GM23248 (cell line): ENCODE results near the gene MYG1. TPM values are rescaled to one million over a fixed set of nuclear protein-coding genes. Genes with fewer than 3 reads are reported as not detected.

ENCODE experiments used
- DNase-seq: peaks from one replicate; pipeline ENCODE4 v3.0.0-alpha.2; 2015
- H2AFZ ChIP-seq: fragments of 200-600 bp; sonication (generic); 2 replicates; pipeline ENCODE4 v1.6.1; 2016; ENCODE audit warnings: antibody characterized with exemption
- H3F3A ChIP-seq: fragments of 200-600 bp; sonication (generic); 2 replicates; pipeline ENCODE4 v1.6.1; 2016; ENCODE audit warnings: mild to moderate bottlenecking, antibody characterized with exemption, mixed run types; ENCODE audit not compliant: insufficient read depth
- H3K27ac ChIP-seq: fragments of 200-600 bp; sonication (generic); 2 replicates; pipeline ENCODE4 v1.5.1; 2016; ENCODE audit warnings: mild to moderate bottlenecking
- H3K27me3 ChIP-seq: fragments of 200-600 bp; sonication (generic); replicated peaks from 2 replicates; pipeline ENCODE4 v1.6.1; 2016; ENCODE audit warnings: mild to moderate bottlenecking; ENCODE audit not compliant: insufficient read depth
- H3K36me3 ChIP-seq: fragments of 200-600 bp; sonication (generic); 2 replicates; pipeline ENCODE4 v1.6.1; 2016; ENCODE audit warnings: low read depth, mild to moderate bottlenecking
- H3K4me1 ChIP-seq: fragments of 200-600 bp; sonication (generic); 2 replicates; pipeline ENCODE4 v1.6.1; 2016; ENCODE audit warnings: mild to moderate bottlenecking; ENCODE audit not compliant: insufficient read depth
- H3K4me2 ChIP-seq: fragments of 200-600 bp; sonication (generic); one replicate; pipeline ENCODE4 v1.6.1; 2016; ENCODE audit warnings: mild to moderate bottlenecking; ENCODE audit not compliant: unreplicated experiment
- H3K4me3 ChIP-seq: fragments of 200-600 bp; sonication (generic); 2 replicates; pipeline ENCODE4 v1.5.1; 2016; ENCODE audit warnings: mild to moderate bottlenecking
- H3K79me2 ChIP-seq: fragments of 200-600 bp; sonication (generic); 2 replicates; pipeline ENCODE4 v1.6.1; 2016; ENCODE audit warnings: mild to moderate bottlenecking; ENCODE audit not compliant: insufficient read depth
- H3K9ac ChIP-seq: fragments of 200-600 bp; sonication (generic); 2 replicates; pipeline ENCODE4 v1.6.1; 2016; ENCODE audit warnings: mild to moderate bottlenecking
- H3K9me2 ChIP-seq: fragments of 200-600 bp; sonication (generic); 2 replicates; pipeline ENCODE4 v1.6.1; 2016; ENCODE audit warnings: mixed run types, mild to moderate bottlenecking, moderate library complexity; ENCODE audit not compliant: insufficient read depth
- H3K9me3 ChIP-seq: fragments of 200-600 bp; sonication (generic); one replicate; pipeline ENCODE4 v1.6.1; 2017; ENCODE audit warnings: low read depth
- H4K20me1 ChIP-seq: fragments of 200-600 bp; sonication (generic); 2 replicates; pipeline ENCODE4 v1.6.0; 2016; ENCODE audit not compliant: insufficient read depth
- EZH2 ChIP-seq: fragments of 200-600 bp; sonication (generic); IDR thresholded peaks from 2 replicates; pipeline ENCODE4 v1.6.1; 2018; ENCODE audit warnings: antibody characterized with exemption, mild to moderate bottlenecking; ENCODE audit not compliant: insufficient read depth, poor library complexity, severe bottlenecking
- EZH2phosphoT487 ChIP-seq: fragments of 200-600 bp; sonication (generic); IDR thresholded peaks from 2 replicates; pipeline ENCODE4 v1.6.1; 2018; ENCODE audit warnings: antibody characterized with exemption, moderate library complexity, mild to moderate bottlenecking, low read depth; ENCODE audit not compliant: insufficient read depth
- WGBS, 2 experiments: methylation state at CpG; one replicate each; pipeline ENCODE4 v1.1.6; 2015 to 2017; ENCODE audit warnings: low lambda C conversion rate in 2 of 2, low coverage in 1 of 2; ENCODE audit errors: missing lambda C conversion rate in 2 of 2; 5-methylcytosine and 5-hydroxymethylcytosine counted together
- in situ Hi-C: fragments of 300-500 bp; cut with MboI; formaldehyde crosslinking; loops from 2 replicates; pipeline ENCODE4 v1.15.0; 2020
- polyA plus RNA-seq: library from polyadenylated mRNA; unstranded; fragments of >200 nt; fragmentation: Nextera tagmentation; extraction: Ambion mirVana; gene quantifications from 2 replicates; pipeline ENCODE4 v1.2.1, GENCODE V29; 2016
- total RNA-seq: library from RNA; depleted of rRNA; stranded (reverse); fragments of >200 nt; shearing (Covaris generic); gene quantifications from 2 replicates; pipeline ENCODE4 v1.2.3, GENCODE V29; 2014

MYG1 gene
- total and polyA plus RNA-seq, 2 experiments from 2014 or later = 39.6 to 47.8 TPM

DNA sequence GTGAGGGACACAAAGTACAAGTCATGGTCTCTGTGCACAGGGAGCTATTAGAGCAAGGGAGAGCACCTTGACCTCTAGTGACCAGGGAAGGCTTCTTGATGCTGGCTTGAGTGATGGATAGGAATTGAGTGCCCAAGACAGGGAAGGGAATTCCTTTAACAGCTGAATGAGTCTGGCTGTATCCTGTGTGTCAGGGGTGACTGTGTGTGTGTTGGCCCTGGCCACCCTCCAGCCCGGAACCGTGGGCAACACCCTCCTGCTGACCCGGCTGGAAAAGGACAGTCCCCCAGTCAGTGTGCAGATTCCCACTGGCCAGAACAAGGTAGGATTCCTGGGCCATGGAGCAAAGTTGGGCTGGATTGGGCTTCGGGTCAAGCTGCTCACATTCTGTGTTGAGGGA, 9.6 kb upstream of the MYG1 start:
- TF ChIP-seq EZH2 = no peak
- no peak for TF ChIP-seq EZH2phosphoT487
- Histone ChIP-seq H3K9ac (peak overlapping the region; percentile 51), H3K9me2 (no peaks in the 10 kb centered on the region), H2AFZ (0 out of 2 replicates have a peak overlapping the region, but pooled peaks have one; percentile 20), H3K4me1 (peaks cover 24% of the 10 kb centered on the region), H3K4me2 (peak overlapping the region; percentile 42), H3K79me2 (no peaks in the 10 kb centered on the region), H3F3A (peaks cover 27% of the 10 kb centered on the region), H3K36me3 (no peaks in the 10 kb centered on the region), H3K9me3 (no peaks in the 10 kb centered on the region), H3K4me3 (no peak overlapping the region), H3K27me3 (no peaks in the 10 kb centered on the region), H4K20me1 (no peaks in the 10 kb centered on the region), H3K27ac (peak overlapping the region; percentile 77)
- WGBS, 2 experiments = 27 to 30% methylated on average over 4 of the region's 4 CpGs
- in situ Hi-C loops = loop anchor here (10.0 kb wide), 1 partner anchor 75 kb away; no protein-coding TSS in a partner anchor
- peak; percentile 82 for DNase-seq

DNA sequence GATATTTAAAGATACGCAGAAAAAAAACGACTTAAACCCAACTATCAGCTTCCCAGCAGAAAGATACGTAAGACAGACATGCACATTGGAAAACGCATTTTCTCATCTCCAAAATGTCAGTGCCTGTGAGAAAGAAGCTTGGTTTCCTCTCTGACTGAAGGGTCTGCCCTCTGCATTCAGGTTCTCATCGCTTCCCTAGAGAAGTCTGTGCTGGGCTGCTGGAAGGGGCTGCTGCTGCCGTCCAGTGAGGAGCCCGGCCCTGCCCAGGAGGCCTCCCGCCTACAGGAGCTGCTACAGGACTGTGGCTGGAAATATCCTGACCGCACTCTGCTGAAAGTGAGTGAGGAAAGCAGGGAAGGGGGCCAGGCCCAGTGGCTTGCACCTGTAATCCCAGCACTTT, 8.8 kb upstream of the MYG1 start:
- H3F3A ChIP-seq = peaks cover 30% of the 10 kb centered on the region
- WGBS, 2 experiments = 71 to 74% methylated on average over 9 of the region's 9 CpGs
- H3K79me2 ChIP-seq = peaks cover 3% of the 10 kb centered on the region
- H3K9ac ChIP-seq = peak overlapping the region; percentile 51
- peaks cover 26% of the 10 kb centered on the region for H3K4me1 ChIP-seq
- peak overlapping the region; percentile 77 for H3K27ac ChIP-seq
- H3K27me3 ChIP-seq = no peaks in the 10 kb centered on the region
- in situ Hi-C loops = no loop called here
- peak overlapping the region; percentile 61 for H2AFZ ChIP-seq
- peak; percentile 61 for DNase-seq
- TF ChIP-seq EZH2 (no peak), EZH2phosphoT487 (no peak)
- no peaks in the 10 kb centered on the region for H3K9me3 ChIP-seq
- no peaks in the 10 kb centered on the region for H3K36me3 ChIP-seq
- peak overlapping the region; percentile 42 for H3K4me2 ChIP-seq
- no peak overlapping the region for H3K4me3 ChIP-seq
- H3K9me2 ChIP-seq = no peaks in the 10 kb centered on the region
- no peaks in the 10 kb centered on the region for H4K20me1 ChIP-seq

GRCh38 chr12:53292426-53292825, 7.1 kb upstream of the MYG1 start:
- no peak overlapping the region for H3K9ac ChIP-seq
- in situ Hi-C loops = no loop called here
- H3K36me3 ChIP-seq = 0 out of 2 replicates have a peak, but pooled peaks cover 4% of the 10 kb centered on the region
- peaks cover 47% of the 10 kb centered on the region for H3F3A ChIP-seq
- no peak for DNase-seq
- no peaks in the 10 kb centered on the region for H3K9me3 ChIP-seq
- peaks cover 21% of the 10 kb centered on the region for H3K79me2 ChIP-seq
- H3K27me3 ChIP-seq = no peaks in the 10 kb centered on the region
- H2AFZ ChIP-seq = no peak overlapping the region
- no peaks in the 10 kb centered on the region for H3K9me2 ChIP-seq
- H3K4me1 ChIP-seq = peaks cover 39% of the 10 kb centered on the region
- H3K4me2 ChIP-seq = no peak overlapping the region
- H3K4me3 ChIP-seq = no peak overlapping the region
- H3K27ac ChIP-seq = no peak overlapping the region
- H4K20me1 ChIP-seq = no peaks in the 10 kb centered on the region
- TF ChIP-seq EZH2phosphoT487 = no peak
- TF ChIP-seq EZH2 = no peak

GRCh38 chr12:53295070-53295890, 4.2 kb upstream of the MYG1 start, which contains the start of gene PFDN5:
PFDN5 (plus strand) TSS chr12:53295542; CDS start chr12:53295568, 26 bp downstream.
- no peaks in the 10 kb centered on the region for H3K27me3 ChIP-seq
- H3K9me2 ChIP-seq = no peaks in the 10 kb centered on the region
- in situ Hi-C loops = no loop called here
- TF ChIP-seq EZH2 (no peak), EZH2phosphoT487 (no peak)
- H3K9me3 ChIP-seq = no peaks in the 10 kb centered on the region
- H4K20me1 ChIP-seq = no peaks in the 10 kb centered on the region
- H3K4me3 ChIP-seq = peak within 1 kb of the TSS; percentile 93
- H3F3A ChIP-seq = peaks cover 53% of the 10 kb centered on the region
- H2AFZ ChIP-seq = peak within 1 kb of the TSS; percentile 82
- H3K9ac ChIP-seq = peak within 1 kb of the TSS; percentile 96
- WGBS, 2 experiments = 2% methylated on average over 40 to 42 of the region's 42 CpGs
- peak within 1 kb of the TSS; percentile 90 for H3K4me2 ChIP-seq
- peaks cover 23% of the 10 kb centered on the region for H3K79me2 ChIP-seq
- H3K27ac ChIP-seq = peak within 1 kb of the TSS; percentile 100
- peak; percentile 97 for DNase-seq
- 0 out of 2 replicates have a peak, but pooled peaks cover 4% of the 10 kb centered on the region for H3K36me3 ChIP-seq
- H3K4me1 ChIP-seq = peaks cover 44% of the 10 kb centered on the region
